Keratinocyte (primary cell): ENCODE data around the gene ZNF479.

ENCODE experiments used
- CTCF ChIP-seq, 3 experiments: IDR thresholded peaks in 1 of 3; conservative IDR thresholded peaks in 1 of 3; optimal IDR thresholded peaks in 1 of 3; 2 replicates in 2 of 3; 3 replicates in 1 of 3; pipeline versions ENCODE3 to v1.5.1; 2011; ENCODE audit warnings: low read length in 3 of 3, mild to moderate bottlenecking in 3 of 3, moderate library complexity in 2 of 3, control low read depth in 1 of 3, inconsistent platforms in 1 of 3; ENCODE audit not compliant: insufficient read depth in 2 of 3; ENCODE audit errors: extremely low read depth in 1 of 3
- EZH2 ChIP-seq: IDR thresholded peaks from one replicate; pipeline ENCODE4 v1.6.1; 2012; ENCODE audit warnings: inconsistent platforms, mild to moderate bottlenecking, low read length, moderate library complexity

- TF ChIP-seq CTCF (optimal IDR thresholded peaks at IDR 0.05 in 1 of 3, IDR thresholded peaks at IDR 0.05 in 1 of 3, conservative IDR thresholded peaks at IDR 0.05 in 1 of 3; ENCODE audit: extremely low read depth in 1 of 3, insufficient read depth in 2 of 3, low read length in 3 of 3) (no peak), EZH2 (no peak)
These were observed 46.5 kb upstream of the ZNF479 start for GRCh38 chr7:57178768-57179139.
